ENCODE results near the gene RSRC1.
"Not testable (repeated sequence)": the region's sequence is repeated elsewhere in the genome, so short reads cannot be mapped to it uniquely, and the experiment has no call there.

The RSRC1 gene

DNA sequence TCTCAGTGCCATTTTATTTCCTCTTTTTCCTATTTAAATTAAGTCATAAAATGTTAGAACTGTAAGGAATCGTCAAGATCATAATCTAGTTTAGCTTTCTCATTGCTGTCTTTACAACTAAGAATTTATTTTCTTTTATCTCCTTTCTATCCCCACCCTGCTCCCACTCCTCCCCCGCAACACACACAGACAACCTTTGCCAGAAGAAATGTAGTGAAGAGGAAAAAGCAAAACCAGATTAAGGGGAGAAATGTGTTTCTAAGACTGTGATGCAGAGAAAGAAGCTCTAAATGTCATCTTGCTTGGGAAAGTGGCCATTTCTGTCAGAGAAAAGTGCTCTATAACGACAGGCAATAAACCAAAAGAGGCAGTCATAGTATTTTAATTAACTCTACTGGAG lies 382.8 kb downstream of the RSRC1 start:
- DNase-seq (ENCODE audit: insufficient read length, low spot score), result no peak
- no peak for FAIRE-seq

DNA sequence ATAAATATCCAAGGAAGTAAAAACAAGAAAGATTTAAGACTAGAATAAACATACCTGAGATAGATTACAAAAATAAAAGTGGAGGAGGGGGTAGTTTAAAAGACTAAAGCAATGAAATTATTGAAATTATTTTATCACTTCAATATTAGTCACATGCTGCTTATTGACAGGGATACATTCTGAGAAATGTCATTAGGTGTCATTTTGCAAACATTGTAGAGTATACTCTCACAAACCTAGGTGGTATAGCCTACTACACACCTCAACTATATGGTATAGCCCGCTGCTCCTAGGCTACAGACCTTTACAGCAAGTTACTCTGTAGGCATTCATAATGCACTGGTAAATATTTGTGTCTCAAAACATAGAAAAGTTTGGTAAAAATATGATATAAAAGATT lies 384.0 kb downstream of the RSRC1 start:
- no peak for FAIRE-seq
- DNase-seq (ENCODE audit: insufficient read length, low spot score), result no peak
- TF ChIP-seq, protein P1, sequence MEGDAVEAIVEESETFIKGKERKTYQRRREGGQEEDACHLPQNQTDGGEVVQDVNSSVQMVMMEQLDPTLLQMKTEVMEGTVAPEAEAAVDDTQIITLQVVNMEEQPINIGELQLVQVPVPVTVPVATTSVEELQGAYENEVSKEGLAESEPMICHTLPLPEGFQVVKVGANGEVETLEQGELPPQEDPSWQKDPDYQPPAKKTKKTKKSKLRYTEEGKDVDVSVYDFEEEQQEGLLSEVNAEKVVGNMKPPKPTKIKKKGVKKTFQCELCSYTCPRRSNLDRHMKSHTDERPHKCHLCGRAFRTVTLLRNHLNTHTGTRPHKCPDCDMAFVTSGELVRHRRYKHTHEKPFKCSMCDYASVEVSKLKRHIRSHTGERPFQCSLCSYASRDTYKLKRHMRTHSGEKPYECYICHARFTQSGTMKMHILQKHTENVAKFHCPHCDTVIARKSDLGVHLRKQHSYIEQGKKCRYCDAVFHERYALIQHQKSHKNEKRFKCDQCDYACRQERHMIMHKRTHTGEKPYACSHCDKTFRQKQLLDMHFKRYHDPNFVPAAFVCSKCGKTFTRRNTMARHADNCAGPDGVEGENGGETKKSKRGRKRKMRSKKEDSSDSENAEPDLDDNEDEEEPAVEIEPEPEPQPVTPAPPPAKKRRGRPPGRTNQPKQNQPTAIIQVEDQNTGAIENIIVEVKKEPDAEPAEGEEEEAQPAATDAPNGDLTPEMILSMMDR (IDR thresholded peaks at IDR 0.05; ENCODE audit: insufficient read depth, missing control alignments), result no peak

More for the DNA sequence above, 382.8 kb downstream of the RSRC1 start:
- TF ChIP-seq, protein P1 (IDR thresholded peaks at IDR 0.05; ENCODE audit: insufficient read depth, missing control alignments), result no peak

DNA sequence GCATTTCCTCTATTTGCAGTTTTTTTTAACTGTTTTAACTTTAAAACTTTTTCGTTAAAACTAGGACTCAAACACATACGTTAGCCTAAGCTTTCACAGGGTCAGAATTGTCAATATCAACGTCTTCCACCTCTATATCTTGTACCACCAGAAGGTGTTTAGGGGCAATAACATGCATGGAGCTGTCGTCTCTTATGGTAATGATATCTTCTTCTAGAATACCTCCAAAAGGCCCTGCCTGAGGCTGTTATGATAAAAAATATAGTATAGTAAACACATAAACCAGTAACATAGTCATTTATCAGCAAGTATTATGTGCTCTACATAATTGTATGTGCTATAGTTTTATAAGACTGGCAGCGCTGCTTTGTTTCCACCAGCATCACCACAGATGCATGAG lies 384.8 kb downstream of the RSRC1 start:
- DNase-seq (ENCODE audit: insufficient read length, low spot score) (no peak), FAIRE-seq (no peak)
- TF ChIP-seq, protein P1 (IDR thresholded peaks at IDR 0.05; ENCODE audit: insufficient read depth, missing control alignments), result no peak

DNA sequence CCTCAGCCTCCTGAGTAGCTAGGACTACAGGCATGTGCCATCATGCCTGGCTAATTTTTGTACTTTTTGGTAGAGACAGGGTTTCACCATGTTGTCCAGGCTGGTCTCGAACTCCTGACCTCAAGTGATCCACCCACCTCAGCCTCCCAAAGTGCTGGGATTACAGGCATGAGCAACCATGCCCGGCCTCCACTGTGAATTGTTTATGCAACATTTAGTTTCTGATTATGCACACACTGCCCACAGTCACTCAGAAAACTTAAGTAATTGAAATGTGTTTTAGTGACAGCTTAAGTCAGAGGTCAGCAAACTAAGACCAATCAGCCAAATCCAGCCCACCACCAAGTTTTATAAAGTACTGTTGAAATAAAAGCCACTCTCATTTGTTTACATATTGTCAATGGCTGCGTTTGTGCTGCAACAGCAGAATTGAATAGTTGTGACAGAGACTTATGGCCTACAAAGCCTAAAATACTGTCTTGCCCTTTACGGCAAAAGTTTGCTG lies 385.6 kb downstream of the RSRC1 start:
- not testable (repeated sequence) for FAIRE-seq; DNase-seq (ENCODE audit: insufficient read length, low spot score)

DNA sequence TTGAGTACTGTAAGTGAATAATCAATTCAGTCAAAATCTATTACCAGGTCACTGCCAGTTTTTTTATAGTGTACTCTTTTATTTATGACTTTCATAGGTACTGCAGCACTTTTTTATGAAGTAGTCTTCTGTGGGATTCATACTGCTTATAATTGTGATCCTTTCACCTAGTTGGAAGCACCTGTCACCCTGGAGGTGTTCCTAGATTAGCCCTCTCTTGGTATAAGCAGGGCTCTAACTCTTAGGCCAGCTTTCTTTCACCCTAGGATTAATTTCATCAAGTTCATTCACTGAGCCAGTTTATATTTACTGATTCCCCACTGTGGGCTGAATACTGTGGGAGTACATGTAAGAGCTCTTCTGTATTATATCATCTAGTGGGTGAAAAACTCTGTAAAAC lies 395.2 kb downstream of the RSRC1 start:
- TF ChIP-seq, protein P1 (IDR thresholded peaks at IDR 0.05; ENCODE audit: insufficient read depth, missing control alignments), result no peak
- no peak for DNase-seq (ENCODE audit: insufficient read length, low spot score)
- FAIRE-seq, result no peak

DNA sequence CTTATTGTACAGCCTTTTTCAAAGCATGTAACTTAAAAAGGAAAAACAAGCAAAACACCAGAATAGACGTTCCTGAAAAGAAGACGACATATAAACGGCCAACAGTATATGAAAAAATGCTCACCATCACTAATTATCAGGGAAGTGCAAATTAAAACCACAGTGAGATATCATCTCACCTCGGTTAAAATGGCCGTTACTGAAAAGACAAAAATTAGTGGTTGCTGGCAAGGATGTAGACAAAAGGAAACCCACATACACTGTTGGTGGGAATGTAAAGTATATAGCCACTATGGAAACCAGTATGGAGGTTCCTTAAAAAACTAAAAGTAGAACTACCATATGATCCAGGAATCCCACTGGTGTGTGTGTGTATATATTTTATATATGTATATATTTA lies 396.6 kb downstream of the RSRC1 start:
- DNase-seq (ENCODE audit: insufficient read length, low spot score) (no peak), FAIRE-seq (no peak)
- TF ChIP-seq, protein P1 (IDR thresholded peaks at IDR 0.05; ENCODE audit: insufficient read depth, missing control alignments), result no peak

DNA sequence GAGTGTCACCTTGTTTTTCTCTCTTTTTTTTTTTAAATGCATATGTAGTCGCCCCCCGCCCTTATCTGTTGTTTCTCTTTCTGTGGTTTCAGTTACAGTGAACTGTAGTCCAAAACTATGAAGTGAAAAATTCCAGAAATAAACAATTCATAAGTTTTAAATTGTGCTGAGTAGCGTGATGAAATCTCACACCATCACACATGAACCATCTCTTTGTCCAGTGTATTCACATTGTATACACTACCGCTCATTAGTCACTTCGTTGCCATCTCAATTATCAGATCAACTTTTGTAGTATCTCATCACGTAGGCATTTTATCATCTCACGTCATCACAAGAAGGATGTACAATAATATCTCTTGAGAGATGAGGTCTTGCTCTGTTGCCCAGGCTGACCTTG lies 398.6 kb downstream of the RSRC1 start:
- no peak for FAIRE-seq
- DNase-seq (ENCODE audit: insufficient read length, low spot score), result no peak

More for the DNA sequence above, 398.6 kb downstream of the RSRC1 start:
- TF ChIP-seq, protein P1 (IDR thresholded peaks at IDR 0.05; ENCODE audit: insufficient read depth, missing control alignments), result no peak
